H9 (cell line): Measurements from ENCODE around the gene MB21D2. TPM values are rescaled to one million over a fixed set of nuclear protein-coding genes. Genes with fewer than 3 reads are reported as not detected.

ENCODE experiments used
- DNase-seq: peaks from one replicate; pipeline ENCODE4 v3.0.0-alpha.2; 2017
- H2AFZ ChIP-seq: one replicate; pipeline ENCODE4 v1.6.1; 2013; ENCODE audit warnings: mild to moderate bottlenecking, low read length, control low read depth, moderate library complexity
- H2AK5ac ChIP-seq: 2 replicates; pipeline ENCODE4 v1.6.1; 2013; ENCODE audit warnings: low read length, control low read depth, mixed read lengths; ENCODE audit not compliant: insufficient read length
- H2BK120ac ChIP-seq: one replicate; pipeline ENCODE4 v1.6.1; 2013; ENCODE audit warnings: low read depth, mild to moderate bottlenecking, low read length, control low read depth, inconsistent platforms; ENCODE audit not compliant: poor library complexity, severe bottlenecking
- H2BK12ac ChIP-seq: 2 replicates; pipeline ENCODE4 v1.6.1; 2013; ENCODE audit warnings: low read length, control low read depth, mixed read lengths, low read depth; ENCODE audit not compliant: insufficient read length
- H2BK15ac ChIP-seq: 2 replicates; pipeline ENCODE4 v1.6.1; 2013; ENCODE audit warnings: low read depth, low read length, control low read depth
- H2BK20ac ChIP-seq: one replicate; pipeline ENCODE4 v1.6.1; 2013; ENCODE audit warnings: low read depth, mild to moderate bottlenecking, low read length, control low read depth, inconsistent platforms; ENCODE audit not compliant: poor library complexity, severe bottlenecking
- H2BK5ac ChIP-seq: 2 replicates; pipeline ENCODE4 v1.6.1; 2013; ENCODE audit warnings: low read length, control low read depth, mixed read lengths; ENCODE audit not compliant: insufficient read length
- H3K14ac ChIP-seq: 2 replicates; pipeline ENCODE4 v1.6.1; 2013; ENCODE audit warnings: low read length, control low read depth; ENCODE audit not compliant: insufficient read depth
- H3K18ac ChIP-seq: 2 replicates; pipeline ENCODE4 v1.6.1; 2013; ENCODE audit warnings: low read depth, mild to moderate bottlenecking, mixed read lengths, low read length, control low read depth; ENCODE audit not compliant: insufficient read length
- H3K23ac ChIP-seq: 2 replicates; pipeline ENCODE4 v1.6.1; 2013; ENCODE audit warnings: low read length, control low read depth, mixed read lengths, low read depth; ENCODE audit not compliant: insufficient read length
- H3K23me2 ChIP-seq: 2 replicates; pipeline ENCODE4 v1.6.1; 2013; ENCODE audit warnings: low read depth, mild to moderate bottlenecking, mixed read lengths, low read length, control low read depth; ENCODE audit not compliant: insufficient read length, poor library complexity, severe bottlenecking
- H3K27ac ChIP-seq: 2 replicates; pipeline ENCODE4 v1.5.1; 2013; ENCODE audit warnings: low read length, control low read depth, mixed read lengths, low read depth; ENCODE audit not compliant: insufficient read length
- H3K27me3 ChIP-seq: 2 replicates; pipeline ENCODE4 v1.6.1; 2013; ENCODE audit warnings: low read length, control low read depth, inconsistent platforms; ENCODE audit not compliant: insufficient read depth
- H3K4ac ChIP-seq: 2 replicates; pipeline ENCODE4 v1.6.1; 2013; ENCODE audit warnings: low read depth, mild to moderate bottlenecking, control low read depth, inconsistent platforms, low read length, moderate library complexity
- H3K4me1 ChIP-seq: 2 replicates; pipeline ENCODE4 v1.6.1; 2013; ENCODE audit warnings: low read length, control low read depth, inconsistent platforms; ENCODE audit not compliant: insufficient read depth
- H3K4me2 ChIP-seq: 2 replicates; pipeline ENCODE4 v1.6.1; 2013; ENCODE audit warnings: low read length, control low read depth, mixed read lengths; ENCODE audit not compliant: insufficient read length, insufficient read depth
- H3K56ac ChIP-seq: 2 replicates; pipeline ENCODE4 v1.6.1; 2013; ENCODE audit warnings: low read depth, mild to moderate bottlenecking, mixed read lengths, low read length, control low read depth; ENCODE audit not compliant: insufficient read length
- H3K79me1 ChIP-seq: 2 replicates; pipeline ENCODE4 v1.6.1; 2013; ENCODE audit warnings: low read depth, mild to moderate bottlenecking, moderate library complexity, low read length, control low read depth, inconsistent platforms; ENCODE audit not compliant: insufficient read depth, poor library complexity, severe bottlenecking
- H3K79me2 ChIP-seq: 2 replicates; pipeline ENCODE4 v1.6.1; 2013; ENCODE audit warnings: low read length, control low read depth, inconsistent platforms; ENCODE audit not compliant: insufficient read depth
- H3K9ac ChIP-seq: 2 replicates; pipeline ENCODE4 v1.6.1; 2013; ENCODE audit warnings: low read length, control low read depth, mixed read lengths; ENCODE audit not compliant: insufficient read length; ENCODE audit errors: extremely low read depth
- H3K9me3 ChIP-seq: one replicate; pipeline ENCODE4 v1.6.1; 2013; ENCODE audit warnings: low read depth, low read length, inconsistent platforms; ENCODE audit not compliant: control insufficient read depth
- H3T11ph ChIP-seq: one replicate; pipeline ENCODE4 v1.6.1; 2013; ENCODE audit warnings: mild to moderate bottlenecking, low read length, control low read depth, inconsistent platforms
- H4K20me1 ChIP-seq: one replicate; pipeline ENCODE4 v1.6.1; 2013; ENCODE audit not compliant: control insufficient read depth, insufficient read length, insufficient read depth
- H4K5ac ChIP-seq: 2 replicates; pipeline ENCODE4 v1.6.1; 2013; ENCODE audit warnings: low read depth, mild to moderate bottlenecking, mixed read lengths, low read length, control low read depth; ENCODE audit not compliant: insufficient read length
- H4K8ac ChIP-seq: replicated peaks from 2 replicates; pipeline ENCODE4 v1.6.1; 2013; ENCODE audit warnings: low read length, control low read depth, mixed read lengths, low read depth; ENCODE audit not compliant: insufficient read length
- H4K91ac ChIP-seq: 2 replicates; pipeline ENCODE4 v1.6.1; 2013; ENCODE audit warnings: low read depth, mild to moderate bottlenecking, moderate library complexity, mixed read lengths, low read length, control low read depth; ENCODE audit not compliant: insufficient read length
- H3K27ac Mint-ChIP-seq, 3 experiments: 2 replicates in 2 of 3; 3 replicates in 1 of 3; pipeline ENCODE4 v1.8.0; 2020 to 2021; ENCODE audit warnings: mixed read lengths in 3 of 3, mild to moderate bottlenecking in 1 of 3, moderate library complexity in 1 of 3
- H3K27me3 Mint-ChIP-seq: 2 replicates; pipeline ENCODE4 v1.8.0; 2021; ENCODE audit warnings: low read depth, mild to moderate bottlenecking, moderate library complexity, mixed read lengths
- H3K36me3 Mint-ChIP-seq, 3 experiments: 2 replicates in 2 of 3; 3 replicates in 1 of 3; pipeline ENCODE4 v1.8.0; 2020 to 2021; ENCODE audit warnings: low read depth in 3 of 3, mixed read lengths in 3 of 3; ENCODE audit not compliant: insufficient read depth in 1 of 3
- H3K4me1 Mint-ChIP-seq, 2 experiments: 2 replicates each; pipeline ENCODE4 v1.8.0; 2020; ENCODE audit warnings: mixed read lengths in 2 of 2
- H3K4me3 Mint-ChIP-seq, 2 experiments: 2 replicates in 1 of 2; 3 replicates in 1 of 2; pipeline ENCODE4 v1.8.0; 2020 to 2021; ENCODE audit warnings: mild to moderate bottlenecking in 2 of 2, mixed read lengths in 2 of 2, moderate library complexity in 1 of 2
- H3K9me3 Mint-ChIP-seq, 2 experiments: 2 replicates in 1 of 2; 3 replicates in 1 of 2; pipeline ENCODE4 v1.8.0; 2020; ENCODE audit warnings: mild to moderate bottlenecking in 2 of 2, mixed read lengths in 2 of 2, moderate library complexity in 1 of 2
- CTCF ChIP-seq: fragments of 200-600 bp; sonication (generic); conservative IDR thresholded peaks from 3 replicates; pipeline ENCODE4 v1.8.0; 2021; ENCODE audit warnings: antibody characterized with exemption, mild to moderate bottlenecking
- WGBS: extraction: QIAGEN DNeasy Blood & Tissue Kit; methylation state at CpG from one replicate; pipeline ENCODE4 v1.1.7; 2013; ENCODE audit warnings: missing lambda C conversion rate, low lambda C conversion rate, mixed read lengths; ENCODE audit not compliant: insufficient read length; ENCODE audit errors: extremely low coverage; 5-methylcytosine and 5-hydroxymethylcytosine counted together
- total RNA-seq: library from RNA; stranded (reverse); gene quantifications from 2 replicates; pipeline ENCODE4 v1.2.1, GENCODE V29; 2021

Gene MB21D2
- total RNA-seq, 1 experiment from 2014 or later: 19.1 TPM

GRCh38 chr3:192794216-192794615, 123.4 kb downstream of the MB21D2 start:
- no peak for DNase-seq
- Histone ChIP-seq H3K4ac (no peak overlapping the region), H3K23ac (no peak overlapping the region), H3K23me2 (no peaks in the 10 kb centered on the region), H2BK20ac (no peak overlapping the region), H3K79me2 (no peaks in the 10 kb centered on the region), H3K9ac (no peak overlapping the region), H2AK5ac (no peak overlapping the region), H4K20me1 (no peaks in the 10 kb centered on the region), H3K4me2 (no peak overlapping the region), H3K56ac (no peak overlapping the region), H3K27ac (no peak overlapping the region), H3K18ac (no peak overlapping the region), H3K79me1 (no peaks in the 10 kb centered on the region), H4K8ac (no peak overlapping the region), H2BK5ac (no peak overlapping the region), H2BK12ac (no peak overlapping the region), H3K4me1 (no peaks in the 10 kb centered on the region), H3T11ph (no peak overlapping the region), H3K27me3 (no peaks in the 10 kb centered on the region), H2AFZ (no peak overlapping the region), H4K5ac (no peak overlapping the region), H3K9me3 (no peaks in the 10 kb centered on the region), H3K14ac (no peak overlapping the region), H2BK15ac (no peak overlapping the region), H2BK120ac (no peak overlapping the region), H4K91ac (no peak overlapping the region)
- Mint-ChIP-seq H3K27me3 (no peaks in the 10 kb centered on the region), H3K36me3 (peaks cover 3 to 15% (median 11%) of the 10 kb centered on the region in 3 experiments; a peak in 6 of 7 replicates), H3K27ac (no peak overlapping the region), H3K4me3 (no peak overlapping the region), H3K9me3 (no peaks in the 10 kb centered on the region; a peak in 1 of 5 replicates), H3K4me1 (no peaks in the 10 kb centered on the region)
- no peak for TF ChIP-seq CTCF
- WGBS: no CpG with 5 or more reads among the region's 3 CpGs
